ENCODE data around the gene TADA2B. TPM values are rescaled to one million over a fixed set of nuclear protein-coding genes. Genes with fewer than 3 reads are reported as not detected.

The TADA2B gene
- total and polyA plus RNA-seq, 2 experiments from 2014 or later = 3.6 to 11.4 TPM

DNA sequence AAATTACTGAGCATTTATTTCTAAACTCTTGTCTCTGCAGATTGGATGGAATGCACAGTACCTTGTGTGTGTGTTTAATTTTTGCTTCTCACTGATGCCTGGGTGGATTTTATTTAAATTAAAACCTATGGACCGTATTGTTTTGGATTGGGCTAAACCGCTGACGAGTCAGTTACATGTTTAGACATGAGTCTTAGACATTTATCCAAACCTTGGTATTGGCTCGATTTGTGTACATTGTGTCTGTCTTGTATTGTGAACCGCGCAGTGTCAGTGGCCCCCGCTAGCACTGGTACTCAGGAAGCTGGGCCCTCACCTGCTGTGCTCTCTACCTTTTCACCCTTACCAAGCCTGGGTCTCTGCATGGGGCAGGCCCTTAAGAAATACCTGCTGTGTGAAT is 40.8 kb upstream of the TADA2B start:
- Histone ChIP-seq H3K27ac (ENCODE audit: low read depth) (no peak overlapping the region), H3F3A (replicated peaks; ENCODE audit: low read depth) (0 out of 2 replicates have a peak, but pooled peaks cover 4% of the 10 kb centered on the region), H3K79me2 (replicated peaks; ENCODE audit: insufficient read depth) (peaks cover 16% of the 10 kb centered on the region), H3K27me3 (ENCODE audit: insufficient read depth) (no peaks in the 10 kb centered on the region), H2AFZ (no peak overlapping the region), H3K36me3 (ENCODE audit: insufficient read depth) (peaks cover 19% of the 10 kb centered on the region; the same call in 1 of the 2 replicates), H4K20me1 (replicated peaks; ENCODE audit: insufficient read depth) (peaks cover 48% of the 10 kb centered on the region), H3K4me1 (ENCODE audit: insufficient read depth) (peaks cover 13% of the 10 kb centered on the region), H3K9me2 (ENCODE audit: insufficient read depth) (no peaks in the 10 kb centered on the region), H3K4me3 (no peak overlapping the region), H3K4me2 (no peak overlapping the region)
- DNase-seq (ENCODE audit: low spot score) (no peak), ATAC-seq (no peak)
- Mint-ChIP-seq H3K27ac (no peak overlapping the region), H3K4me1 (peaks cover 9% of the 10 kb centered on the region), H3K27me3 (ENCODE audit: insufficient read depth, low read depth, poor library complexity) (peaks cover 7% of the 10 kb centered on the region), H3K36me3 (ENCODE audit: low read depth) (peaks cover 75% of the 10 kb centered on the region), H3K9me3 (no peaks in the 10 kb centered on the region), H3K4me3 (no peak overlapping the region)
- TF ChIP-seq STAT1 (IDR thresholded peaks at IDR 0.05; ENCODE audit: unreplicated experiment) (no peak), ZNF331 (CRISPR knock-in tag; IDR thresholded peaks at IDR 0.05; ENCODE audit: low read depth) (no peak), CREB1 (CRISPR knock-in tag; IDR thresholded peaks at IDR 0.05; ENCODE audit: low read depth) (no peak), POLR2AphosphoS5 (IDR thresholded peaks at IDR 0.05; ENCODE audit: low read depth) (no peak), NANOG (IDR thresholded peaks at IDR 0.05; ENCODE audit: borderline replicate concordance) (no peak), ZNF462 (CRISPR knock-in tag; IDR thresholded peaks at IDR 0.05) (no peak), EZH2 (IDR thresholded peaks at IDR 0.05; ENCODE audit: low read depth, unreplicated experiment) (no peak), JUNB (IDR thresholded peaks at IDR 0.05; ENCODE audit: unreplicated experiment) (no peak), EZH2phosphoT487 (IDR thresholded peaks at IDR 0.05; ENCODE audit: unreplicated experiment) (no peak), ZNF114 (CRISPR knock-in tag; IDR thresholded peaks at IDR 0.05) (no peak)
- TF ChIP-seq, protein P1, sequence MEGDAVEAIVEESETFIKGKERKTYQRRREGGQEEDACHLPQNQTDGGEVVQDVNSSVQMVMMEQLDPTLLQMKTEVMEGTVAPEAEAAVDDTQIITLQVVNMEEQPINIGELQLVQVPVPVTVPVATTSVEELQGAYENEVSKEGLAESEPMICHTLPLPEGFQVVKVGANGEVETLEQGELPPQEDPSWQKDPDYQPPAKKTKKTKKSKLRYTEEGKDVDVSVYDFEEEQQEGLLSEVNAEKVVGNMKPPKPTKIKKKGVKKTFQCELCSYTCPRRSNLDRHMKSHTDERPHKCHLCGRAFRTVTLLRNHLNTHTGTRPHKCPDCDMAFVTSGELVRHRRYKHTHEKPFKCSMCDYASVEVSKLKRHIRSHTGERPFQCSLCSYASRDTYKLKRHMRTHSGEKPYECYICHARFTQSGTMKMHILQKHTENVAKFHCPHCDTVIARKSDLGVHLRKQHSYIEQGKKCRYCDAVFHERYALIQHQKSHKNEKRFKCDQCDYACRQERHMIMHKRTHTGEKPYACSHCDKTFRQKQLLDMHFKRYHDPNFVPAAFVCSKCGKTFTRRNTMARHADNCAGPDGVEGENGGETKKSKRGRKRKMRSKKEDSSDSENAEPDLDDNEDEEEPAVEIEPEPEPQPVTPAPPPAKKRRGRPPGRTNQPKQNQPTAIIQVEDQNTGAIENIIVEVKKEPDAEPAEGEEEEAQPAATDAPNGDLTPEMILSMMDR (conservative IDR thresholded peaks at IDR 0.05; ENCODE audit: low read depth in 2 of 2) = no peak
- TF ChIP-seq, protein P2, sequence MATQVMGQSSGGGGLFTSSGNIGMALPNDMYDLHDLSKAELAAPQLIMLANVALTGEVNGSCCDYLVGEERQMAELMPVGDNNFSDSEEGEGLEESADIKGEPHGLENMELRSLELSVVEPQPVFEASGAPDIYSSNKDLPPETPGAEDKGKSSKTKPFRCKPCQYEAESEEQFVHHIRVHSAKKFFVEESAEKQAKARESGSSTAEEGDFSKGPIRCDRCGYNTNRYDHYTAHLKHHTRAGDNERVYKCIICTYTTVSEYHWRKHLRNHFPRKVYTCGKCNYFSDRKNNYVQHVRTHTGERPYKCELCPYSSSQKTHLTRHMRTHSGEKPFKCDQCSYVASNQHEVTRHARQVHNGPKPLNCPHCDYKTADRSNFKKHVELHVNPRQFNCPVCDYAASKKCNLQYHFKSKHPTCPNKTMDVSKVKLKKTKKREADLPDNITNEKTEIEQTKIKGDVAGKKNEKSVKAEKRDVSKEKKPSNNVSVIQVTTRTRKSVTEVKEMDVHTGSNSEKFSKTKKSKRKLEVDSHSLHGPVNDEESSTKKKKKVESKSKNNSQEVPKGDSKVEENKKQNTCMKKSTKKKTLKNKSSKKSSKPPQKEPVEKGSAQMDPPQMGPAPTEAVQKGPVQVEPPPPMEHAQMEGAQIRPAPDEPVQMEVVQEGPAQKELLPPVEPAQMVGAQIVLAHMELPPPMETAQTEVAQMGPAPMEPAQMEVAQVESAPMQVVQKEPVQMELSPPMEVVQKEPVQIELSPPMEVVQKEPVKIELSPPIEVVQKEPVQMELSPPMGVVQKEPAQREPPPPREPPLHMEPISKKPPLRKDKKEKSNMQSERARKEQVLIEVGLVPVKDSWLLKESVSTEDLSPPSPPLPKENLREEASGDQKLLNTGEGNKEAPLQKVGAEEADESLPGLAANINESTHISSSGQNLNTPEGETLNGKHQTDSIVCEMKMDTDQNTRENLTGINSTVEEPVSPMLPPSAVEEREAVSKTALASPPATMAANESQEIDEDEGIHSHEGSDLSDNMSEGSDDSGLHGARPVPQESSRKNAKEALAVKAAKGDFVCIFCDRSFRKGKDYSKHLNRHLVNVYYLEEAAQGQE (IDR thresholded peaks at IDR 0.05; ENCODE audit: unreplicated experiment) = no peak
- TF ChIP-seq, protein P3, sequence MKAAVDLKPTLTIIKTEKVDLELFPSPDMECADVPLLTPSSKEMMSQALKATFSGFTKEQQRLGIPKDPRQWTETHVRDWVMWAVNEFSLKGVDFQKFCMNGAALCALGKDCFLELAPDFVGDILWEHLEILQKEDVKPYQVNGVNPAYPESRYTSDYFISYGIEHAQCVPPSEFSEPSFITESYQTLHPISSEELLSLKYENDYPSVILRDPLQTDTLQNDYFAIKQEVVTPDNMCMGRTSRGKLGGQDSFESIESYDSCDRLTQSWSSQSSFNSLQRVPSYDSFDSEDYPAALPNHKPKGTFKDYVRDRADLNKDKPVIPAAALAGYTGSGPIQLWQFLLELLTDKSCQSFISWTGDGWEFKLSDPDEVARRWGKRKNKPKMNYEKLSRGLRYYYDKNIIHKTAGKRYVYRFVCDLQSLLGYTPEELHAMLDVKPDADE (IDR thresholded peaks at IDR 0.05) = no peak

All from GM23338 (cell line).